ENCODE results near the gene ACBD6.

- TF ChIP-seq CTCF (IDR thresholded peaks at IDR 0.05) (no peak), POLR2A (IDR thresholded peaks at IDR 0.05) (no peak)
Measured at GRCh38 chr1:180244840-180245239, 257.5 kb downstream of the ACBD6 start.

Measured in lower leg skin (tissue), 3 donors.